Stimulated activated naive CD8-positive, alpha-beta T cell treated with anti-CD3 and anti-CD28 coated beads, Interleukin-15, amount 100 ng/mL, for 72 hours (primary cell): ENCODE data around the gene MEIG1.
"Not testable (repeated sequence)": the region's sequence is repeated elsewhere in the genome, so short reads cannot be mapped to it uniquely, and the experiment has no call there.

Source experiments
- ATAC-seq: fragments of 150-1000 bp; cut with Tn5 transposase; 2 replicates; pipeline ENCODE4 v1.10.0; 2021; ENCODE audit warnings: mild to moderate bottlenecking, moderate library complexity
- DNase-seq, 2 donors: peaks; one replicate each; pipeline ENCODE4 v3.0.0; 2021 to 2022
- H3K27ac Mint-ChIP-seq, 2 donors: one replicate each; pipeline ENCODE4 v1.8.0; 2022; ENCODE audit warnings: mild to moderate bottlenecking in 2 of 2, mixed read lengths in 2 of 2, moderate library complexity in 2 of 2
- H3K27me3 Mint-ChIP-seq: one replicate; pipeline ENCODE4 v1.8.0; 2022; ENCODE audit warnings: mixed read lengths
- H3K4me1 Mint-ChIP-seq: one replicate; pipeline ENCODE4 v1.8.0; 2022; ENCODE audit warnings: mild to moderate bottlenecking, mixed read lengths
- H3K4me3 Mint-ChIP-seq, 2 donors: one replicate each; pipeline ENCODE4 v1.8.0; 2022; ENCODE audit warnings: mild to moderate bottlenecking in 2 of 2, mixed read lengths in 2 of 2, moderate library complexity in 1 of 2
- H3K9me3 Mint-ChIP-seq, 2 donors: one replicate each; pipeline ENCODE4 v1.8.0; 2022; ENCODE audit warnings: mixed read lengths in 2 of 2

The MEIG1 gene

GRCh38 chr10:14992336-14992735, 33.1 kb downstream of the MEIG1 start:
- not testable (repeated sequence) for H3K27me3 Mint-ChIP-seq, H3K27ac Mint-ChIP-seq, H3K4me3 Mint-ChIP-seq, H3K9me3 Mint-ChIP-seq, DNase-seq, ATAC-seq
- peaks cover 14% of the 10 kb centered on the region for H3K4me1 Mint-ChIP-seq

GRCh38 chr10:14993500-14994455, 34.6 kb downstream of the MEIG1 start:
- peaks cover 14% of the 10 kb centered on the region for H3K4me1 Mint-ChIP-seq
- not testable (repeated sequence) for H3K27ac Mint-ChIP-seq, H3K9me3 Mint-ChIP-seq, ATAC-seq, H3K4me3 Mint-ChIP-seq, DNase-seq, H3K27me3 Mint-ChIP-seq

DNA sequence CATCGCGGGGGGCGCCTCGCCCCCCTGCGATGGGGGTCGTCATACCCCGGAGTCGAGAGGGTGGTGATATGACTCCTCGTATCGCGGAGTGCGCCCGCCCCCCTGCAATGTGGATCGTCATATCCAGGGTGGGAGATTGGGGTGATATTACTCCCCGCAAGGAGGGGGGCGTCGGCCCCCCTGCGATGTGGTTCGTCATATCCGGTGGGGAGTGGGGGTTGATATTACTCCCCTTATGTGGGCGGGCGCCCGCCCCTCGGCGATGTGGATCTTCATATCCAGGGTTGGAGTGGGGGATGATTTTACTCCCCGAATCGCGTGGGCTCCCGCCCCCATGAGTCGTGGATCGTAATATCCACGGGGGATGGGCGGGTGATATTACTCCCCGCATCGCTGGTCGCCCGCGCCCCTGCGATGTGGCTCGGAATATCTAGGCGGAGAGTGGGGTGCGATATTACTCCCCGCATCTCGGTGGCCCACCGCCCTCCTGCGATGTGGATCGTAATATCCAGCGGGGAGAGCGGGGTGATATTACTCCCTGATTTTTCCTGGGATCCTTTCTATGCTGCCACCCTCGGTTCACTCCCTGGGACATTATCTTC, 36.9 kb downstream of the MEIG1 start:
- Mint-ChIP-seq H3K4me3 (peak overlapping the region in 1 of 2 donors; percentile 34), H3K4me1 (peaks cover 8% of the 10 kb centered on the region), H3K9me3 (peaks cover 0 to 7% of the 10 kb centered on the region in 2 donors), H3K27ac (no peak overlapping the region), H3K27me3 (no peaks in the 10 kb centered on the region)
- DNase-seq = no peak
- ATAC-seq = peak; percentile 54

DNA sequence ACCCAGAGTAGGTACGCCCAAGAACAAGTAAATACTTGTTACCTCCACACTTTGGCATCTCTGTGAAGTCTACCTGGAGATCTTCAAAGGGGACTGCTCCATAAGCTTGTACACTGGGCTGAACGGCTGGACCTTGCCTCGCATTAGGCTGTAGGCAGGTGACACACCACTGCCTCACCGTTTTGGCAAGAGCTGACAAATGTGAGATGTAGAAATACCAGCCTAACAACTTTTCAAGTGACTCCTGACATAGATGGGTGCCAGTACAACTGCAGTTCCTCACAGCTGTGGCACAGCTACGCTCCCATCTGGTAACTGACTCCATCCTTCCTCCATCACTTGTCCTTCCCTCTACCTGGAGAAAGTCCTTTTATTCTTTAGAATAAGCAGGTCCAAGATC, 54.3 kb downstream of the MEIG1 start:
- not testable (repeated sequence) for H3K9me3 Mint-ChIP-seq, H3K27ac Mint-ChIP-seq, H3K4me3 Mint-ChIP-seq, H3K4me1 Mint-ChIP-seq, H3K27me3 Mint-ChIP-seq, DNase-seq, ATAC-seq

- ATAC-seq (no peak), DNase-seq (no peak)
- H3K4me1 Mint-ChIP-seq = no peaks in the 10 kb centered on the region
- H3K4me3 Mint-ChIP-seq = no peak overlapping the region
- no peak overlapping the region for H3K27ac Mint-ChIP-seq
- no peaks in the 10 kb centered on the region for H3K27me3 Mint-ChIP-seq
- no peaks in the 10 kb centered on the region for H3K9me3 Mint-ChIP-seq
Measured at GRCh38 chr10:15015451-15015850, 56.3 kb downstream of the MEIG1 start.

- not testable (repeated sequence) for ATAC-seq, DNase-seq, H3K27me3 Mint-ChIP-seq, H3K4me3 Mint-ChIP-seq, H3K4me1 Mint-ChIP-seq, H3K27ac Mint-ChIP-seq, H3K9me3 Mint-ChIP-seq
Measured at GRCh38 chr10:15020966-15021365, 61.8 kb downstream of the MEIG1 start.
